Right lobe of liver (tissue), 4 donors: Measurements from ENCODE around the gene TEKT2.

Experiments
- CTCF ChIP-seq, 4 donors: fragments of 200-600 bp in 3 of 4; fragments of 450-650 bp in 1 of 4; IDR thresholded peaks; one replicate each; pipeline versions ENCODE4 v1.5.1 to v1.8.0; 2016 to 2022; ENCODE audit warnings: antibody characterized with exemption in 4 of 4, mild to moderate bottlenecking in 2 of 4
- POLR2A ChIP-seq: fragments of 450-650 bp; IDR thresholded peaks from one replicate; pipeline ENCODE4 v1.6.1; 2017; ENCODE audit warnings: antibody characterized with exemption, mild to moderate bottlenecking
- donor health status: DM: no; HTN: no; CAD: no.
- donor health status: DM: no; HTN: no; CAD: no.
- donor health status: DM: no; HTN: yes; CAD: no.

- TF ChIP-seq CTCF (IDR thresholded peaks at IDR 0.05) (no peak), POLR2A (no peak)
Observed at GRCh38 chr1:36108314-36108713, 24.4 kb downstream of the TEKT2 start.
